Fibroblast of lung (primary cell): ENCODE measurements around the gene IGFN1.

Experiments
- EZH2 ChIP-seq: IDR thresholded peaks from 2 replicates; pipeline ENCODE4 v1.5.1; 2012; ENCODE audit warnings: low read length, control low read depth, mild to moderate bottlenecking; ENCODE audit errors: missing control alignments
- TF ChIP-seq, protein P1 (sequence below), 2 donors: IDR thresholded peaks in 1 of 2; conservative IDR thresholded peaks in 1 of 2; 1 replicate in 1 of 2; 2 replicates in 1 of 2; pipeline ENCODE4 v1.5.1; 2011 to 2012; ENCODE audit warnings: low read length in 2 of 2, control low read depth in 1 of 2, inconsistent platforms in 1 of 2, low read depth in 1 of 2, mild to moderate bottlenecking in 1 of 2

DNA sequence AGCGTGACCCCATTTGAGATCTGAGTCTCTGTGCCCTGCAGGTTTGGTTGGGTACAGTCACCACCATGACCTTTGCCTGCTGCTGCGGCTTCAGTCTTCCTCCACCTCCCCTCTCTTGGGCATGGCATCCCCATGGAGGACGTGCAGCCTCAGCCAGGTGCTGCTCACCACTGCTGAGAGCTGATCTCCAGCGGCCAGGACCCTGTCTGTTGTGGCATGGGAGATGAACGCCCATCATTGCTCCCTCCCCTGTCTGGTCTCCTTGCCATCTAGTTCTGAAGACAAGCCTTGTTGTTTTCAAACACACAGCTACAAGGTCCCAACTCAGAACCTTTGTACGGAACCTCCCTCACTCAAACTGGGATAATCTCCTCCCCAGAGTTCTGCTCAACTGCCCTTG is 73.4 kb downstream of the IGFN1 start:
- TF ChIP-seq, protein P1, sequence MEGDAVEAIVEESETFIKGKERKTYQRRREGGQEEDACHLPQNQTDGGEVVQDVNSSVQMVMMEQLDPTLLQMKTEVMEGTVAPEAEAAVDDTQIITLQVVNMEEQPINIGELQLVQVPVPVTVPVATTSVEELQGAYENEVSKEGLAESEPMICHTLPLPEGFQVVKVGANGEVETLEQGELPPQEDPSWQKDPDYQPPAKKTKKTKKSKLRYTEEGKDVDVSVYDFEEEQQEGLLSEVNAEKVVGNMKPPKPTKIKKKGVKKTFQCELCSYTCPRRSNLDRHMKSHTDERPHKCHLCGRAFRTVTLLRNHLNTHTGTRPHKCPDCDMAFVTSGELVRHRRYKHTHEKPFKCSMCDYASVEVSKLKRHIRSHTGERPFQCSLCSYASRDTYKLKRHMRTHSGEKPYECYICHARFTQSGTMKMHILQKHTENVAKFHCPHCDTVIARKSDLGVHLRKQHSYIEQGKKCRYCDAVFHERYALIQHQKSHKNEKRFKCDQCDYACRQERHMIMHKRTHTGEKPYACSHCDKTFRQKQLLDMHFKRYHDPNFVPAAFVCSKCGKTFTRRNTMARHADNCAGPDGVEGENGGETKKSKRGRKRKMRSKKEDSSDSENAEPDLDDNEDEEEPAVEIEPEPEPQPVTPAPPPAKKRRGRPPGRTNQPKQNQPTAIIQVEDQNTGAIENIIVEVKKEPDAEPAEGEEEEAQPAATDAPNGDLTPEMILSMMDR (conservative IDR thresholded peaks at IDR 0.05 in 1 of 2, IDR thresholded peaks at IDR 0.05 in 1 of 2; ENCODE audit: low read depth in 1 of 2, low read length in 2 of 2) = no peak
- TF ChIP-seq EZH2 = no peak
